Motor neuron (in vitro differentiated cells): Measurements from ENCODE around the gene MSX1. TPM values are rescaled to one million over a fixed set of nuclear protein-coding genes. Genes with fewer than 3 reads are reported as not detected.

ENCODE experiments used
- ATAC-seq, 8 experiments: fragments of 200-7000 bp; cut with Tn5 transposase; replicated peaks in 6 of 8; 2 replicates each; pipeline ENCODE4 v1.8.0; 2021; ENCODE audit warnings: mild to moderate bottlenecking in 8 of 8, moderate library complexity in 8 of 8
- H3K27ac ChIP-seq, 2 donors: fragments of 250-450 bp; sonication (Bioruptor Pico); 2 replicates each; pipeline ENCODE4 v1.9.0; 2021; ENCODE audit warnings: antibody characterized with exemption in 2 of 2, mild to moderate bottlenecking in 2 of 2, moderate library complexity in 1 of 2
- H3K4me1 ChIP-seq, 2 donors: fragments of 250-450 bp; sonication (Bioruptor Pico); replicated peaks in 1 of 2; 2 replicates each; pipeline ENCODE4 v1.6.1; 2021; ENCODE audit warnings: antibody characterized with exemption in 2 of 2, mild to moderate bottlenecking in 2 of 2, moderate library complexity in 1 of 2
- H3K4me3 ChIP-seq, 5 donors: fragments of 250-450 bp; sonication (Bioruptor Pico); 2 replicates each; pipeline ENCODE4 v1.9.0; 2021; ENCODE audit warnings: antibody characterized with exemption in 5 of 5, mild to moderate bottlenecking in 5 of 5, moderate library complexity in 4 of 5
- WGBS, 10 experiments: fragments of 450-650 bp; shearing (Covaris generic); methylation state at CpG; one replicate each; pipeline ENCODE4 v1.0.0; 2022; 5-methylcytosine and 5-hydroxymethylcytosine counted together
- in situ Hi-C, 9 experiments: fragments of 400-800 bp; cut with MboI; loops; one replicate each; pipeline ENCODE4 v1.15.0; 2021; ENCODE audit warnings: low sequenced_read_pairs in 9 of 9, low pct_unique_long_range_greater_than_20kb in 2 of 9; ENCODE audit not compliant: unreplicated experiment in 9 of 9
- total RNA-seq, 8 experiments: library from RNA; unstranded; fragments of 300-600 nt; gene quantifications; 2 replicates each; pipeline versions ENCODE4 v1.2.3 to v1.2.4, GENCODE V29; 2022

The MSX1 gene
- total RNA-seq, 8 experiments from 2014 or later = 1.1 to 52.3 (median 5.0) TPM

DNA sequence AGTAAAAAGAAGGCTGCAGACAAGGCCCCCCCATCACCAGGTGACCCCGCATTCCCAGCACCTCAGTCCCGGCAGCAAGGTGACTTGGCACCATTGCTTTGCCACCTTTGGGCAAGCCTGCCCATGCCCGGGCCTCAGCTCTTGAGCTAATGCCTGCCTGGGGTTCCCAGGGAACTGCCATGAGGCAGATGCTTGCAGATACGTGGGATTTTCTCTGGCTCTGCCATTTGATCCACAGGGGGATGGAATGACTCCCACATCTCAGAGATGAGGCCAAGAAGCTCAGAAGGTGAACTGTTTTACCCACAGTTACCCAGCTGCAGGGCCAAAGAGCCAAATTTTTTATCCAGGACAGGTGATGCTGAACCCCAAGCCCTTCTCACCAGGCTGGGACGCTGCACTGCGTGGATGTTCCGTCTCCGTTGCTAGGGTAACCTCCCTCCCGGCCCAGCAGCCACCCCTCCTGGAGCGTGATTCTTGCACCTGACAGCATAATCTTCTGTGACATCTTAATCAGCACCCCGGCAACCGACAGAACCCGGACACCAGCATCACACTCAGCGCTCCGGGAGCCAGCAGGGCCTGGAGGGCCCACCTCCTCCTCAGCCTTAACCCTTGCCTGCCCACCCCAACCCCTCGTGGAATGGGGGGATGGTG is 15.7 kb upstream of the MSX1 start:
- peak in 5 of 8 experiments; percentile 89 to 97 (median 93) for ATAC-seq
- in situ Hi-C loops = no loop called here
- Histone ChIP-seq H3K4me1 (peaks cover 12 to 21% of the 10 kb centered on the region in 2 donors), H3K27ac (no peak overlapping the region), H3K4me3 (no peak overlapping the region)
- WGBS, 10 experiments = 0 to 100% (median 39%) methylated on average over 1 to 5 of the region's 16 CpGs; no CpG with 5 or more reads in 4 of the 10 experiments

DNA sequence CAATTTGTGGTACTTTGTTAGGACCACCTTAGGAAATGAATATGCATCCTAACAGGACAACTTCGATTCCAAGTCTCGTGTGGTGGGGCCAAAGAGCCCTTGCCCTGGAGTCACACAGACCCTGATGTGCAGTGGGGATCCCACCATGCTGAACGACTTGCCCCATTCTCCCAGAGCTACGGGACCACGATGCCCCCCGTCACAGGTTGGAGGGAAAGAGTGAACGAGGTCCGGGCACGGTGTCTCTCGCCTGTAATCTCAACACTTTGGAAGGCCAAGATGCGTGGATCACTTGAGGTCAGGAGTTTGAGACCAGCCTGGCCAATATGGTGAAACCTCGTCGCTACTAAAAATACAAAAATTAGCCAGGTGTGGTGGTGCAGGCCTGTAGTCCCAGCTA is 14.4 kb upstream of the MSX1 start:
- Histone ChIP-seq H3K27ac (no peak overlapping the region), H3K4me3 (no peak overlapping the region), H3K4me1 (peaks cover 6 to 17% of the 10 kb centered on the region in 2 donors)
- WGBS, 10 experiments = 80 to 100% (median 98%) methylated on average over 1 to 6 of the region's 13 CpGs; no CpG with 5 or more reads in 4 of the 10 experiments
- no peak for ATAC-seq
- in situ Hi-C loops = no loop called here

- in situ Hi-C loops = no loop called here
- Histone ChIP-seq H3K27ac (no peak overlapping the region), H3K4me1 (peaks cover 6 to 16% of the 10 kb centered on the region in 2 donors), H3K4me3 (no peak overlapping the region)
- no peak for ATAC-seq
- 0 to 80% (median 52%) methylated on average over 1 to 2 of the region's 7 CpGs; no CpG with 5 or more reads in 6 of the 10 experiments for WGBS, 10 experiments
These were observed 12.5 kb upstream of the MSX1 start for GRCh38 chr4:4847011-4847410.

DNA sequence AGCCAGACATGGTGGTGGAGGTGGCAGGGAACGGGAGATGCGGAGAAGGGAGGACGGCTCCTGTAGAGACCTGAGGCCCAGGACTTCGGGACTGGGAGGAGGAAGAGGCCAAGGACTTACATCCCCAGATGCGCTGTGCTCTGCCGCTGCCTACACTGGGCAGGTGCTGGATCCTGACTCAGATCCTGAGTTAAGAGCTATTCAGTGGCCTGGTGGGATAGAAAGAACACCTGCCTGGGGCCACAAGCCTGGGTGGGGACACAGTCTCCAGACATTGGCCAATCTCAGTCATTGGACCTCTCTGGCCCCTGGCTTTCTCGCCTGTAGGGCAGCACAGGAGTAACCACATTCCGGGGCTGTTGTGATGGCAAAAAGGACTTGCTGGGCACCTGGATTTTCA is 10.9 kb upstream of the MSX1 start:
- H3K27ac ChIP-seq = no peak overlapping the region
- peaks cover 11 to 19% of the 10 kb centered on the region in 2 donors for H3K4me1 ChIP-seq
- WGBS, 10 experiments = 60 to 95% (median 80%) methylated on average over 1 to 6 of the region's 8 CpGs; no CpG with 5 or more reads in 3 of the 10 experiments
- in situ Hi-C loops = no loop called here
- no peak overlapping the region for H3K4me3 ChIP-seq
- no peak for ATAC-seq

- Histone ChIP-seq H3K4me3 (no peak overlapping the region), H3K4me1 (peaks cover 6 to 15% of the 10 kb centered on the region in 2 donors), H3K27ac (no peak overlapping the region)
- in situ Hi-C loops = no loop called here
- WGBS, 10 experiments = 60 to 94% (median 86%) methylated on average over 1 to 3 of the region's 3 CpGs; no CpG with 5 or more reads in 7 of the 10 experiments
- no peak for ATAC-seq
These were observed 10.4 kb upstream of the MSX1 start for GRCh38 chr4:4849106-4849505.

GRCh38 chr4:4849524-4850193 is 9.8 kb upstream of the MSX1 start:
- 67 to 100% (median 85%) methylated on average over 2 to 6 of the region's 9 CpGs; no CpG with 5 or more reads in 2 of the 10 experiments for WGBS, 10 experiments
- in situ Hi-C loops = loop anchor here in 1 of 9 experiments (25.0 kb wide), 2 partner anchors 162 to 362 kb away; no protein-coding TSS in a partner anchor
- Histone ChIP-seq H3K4me3 (no peak overlapping the region), H3K27ac (no peak overlapping the region), H3K4me1 (peaks cover 4 to 16% of the 10 kb centered on the region in 2 donors)
- ATAC-seq = no peak

DNA sequence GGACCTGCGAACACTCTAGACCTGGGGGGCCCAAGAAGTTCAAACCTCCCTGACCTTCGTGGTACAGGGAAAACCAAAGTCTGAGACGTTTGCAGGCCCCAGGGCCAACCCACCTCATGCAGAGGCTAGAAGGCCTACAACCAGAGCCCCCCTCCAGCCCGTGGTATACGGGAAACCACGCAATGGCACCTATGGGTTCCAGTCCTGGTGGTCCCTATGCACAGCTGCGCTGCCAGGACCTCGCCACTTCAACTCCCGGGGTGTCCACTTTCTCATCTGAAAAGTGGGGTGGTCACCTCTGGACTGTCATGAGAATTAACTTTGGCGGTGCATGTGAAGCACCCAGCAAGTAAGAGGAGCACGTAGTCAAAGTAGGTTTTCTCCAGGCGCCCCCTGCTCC is 8.4 kb upstream of the MSX1 start:
- Histone ChIP-seq H3K4me1 (peaks cover 9 to 19% of the 10 kb centered on the region in 2 donors), H3K4me3 (no peak overlapping the region), H3K27ac (no peak overlapping the region)
- in situ Hi-C loops = loop anchor here in 1 of 9 experiments (25.0 kb wide), 2 partner anchors 164 to 364 kb away; no protein-coding TSS in a partner anchor
- no peak for ATAC-seq
- 94 to 100% (median 100%) methylated on average over 1 to 9 of the region's 12 CpGs; no CpG with 5 or more reads in 5 of the 10 experiments for WGBS, 10 experiments

GRCh38 chr4:4851906-4852305 is 7.6 kb upstream of the MSX1 start:
- no CpG with 5 or more reads among the region's 7 CpGs for WGBS, 10 experiments
- no peak for ATAC-seq
- in situ Hi-C loops = loop anchor here in 1 of 9 experiments (25.0 kb wide), 2 partner anchors 165 to 365 kb away; no protein-coding TSS in a partner anchor
- Histone ChIP-seq H3K4me1 (peaks cover 16 to 19% of the 10 kb centered on the region in 2 donors), H3K4me3 (no peak overlapping the region), H3K27ac (no peak overlapping the region)

GRCh38 chr4:4852591-4853362 is 6.7 kb upstream of the MSX1 start:
- Histone ChIP-seq H3K27ac (no peak overlapping the region), H3K4me3 (no peak overlapping the region), H3K4me1 (peaks cover 16 to 19% of the 10 kb centered on the region in 2 donors)
- in situ Hi-C loops = loop anchor here in 1 of 9 experiments (25.0 kb wide), 2 partner anchors 165 to 365 kb away; no protein-coding TSS in a partner anchor
- WGBS, 10 experiments = 0 to 39% (median 18%) methylated on average over 2 to 10 of the region's 42 CpGs; no CpG with 5 or more reads in 4 of the 10 experiments
- peak; percentile 83 to 96 (median 90) for ATAC-seq

DNA sequence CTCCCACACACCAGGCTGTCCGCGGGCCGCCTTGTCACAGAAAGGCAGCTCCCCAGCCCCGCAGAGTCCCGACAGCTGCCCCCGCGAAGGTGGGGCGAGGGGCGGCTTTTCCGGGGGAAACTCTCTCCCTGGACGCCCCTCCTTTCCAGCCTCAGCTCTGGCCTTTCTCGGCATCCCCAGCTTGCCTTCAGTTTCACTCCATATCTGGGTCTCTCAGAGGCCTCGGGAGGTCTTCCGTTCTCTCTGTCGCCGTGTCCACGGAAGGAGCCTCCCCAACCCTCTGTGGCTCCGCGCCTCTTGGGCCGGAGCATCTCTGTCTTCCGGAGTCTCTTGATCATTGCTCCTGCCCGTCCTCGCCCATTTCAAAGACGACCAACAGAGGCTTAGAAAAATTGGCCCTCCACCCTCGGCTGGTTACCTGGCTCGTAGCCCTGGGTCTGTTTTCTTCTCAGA is 6.1 kb upstream of the MSX1 start:
- H3K27ac ChIP-seq = no peak overlapping the region
- 2 to 69% (median 20%) methylated on average over 2 to 9 of the region's 26 CpGs; no CpG with 5 or more reads in 3 of the 10 experiments for WGBS, 10 experiments
- no peak overlapping the region for H3K4me3 ChIP-seq
- ATAC-seq = peak in 2 of 8 experiments; percentile 9 to 25
- peaks cover 16 to 19% of the 10 kb centered on the region in 2 donors for H3K4me1 ChIP-seq
- in situ Hi-C loops = loop anchor here in 1 of 9 experiments (25.0 kb wide), 2 partner anchors 166 to 366 kb away; no protein-coding TSS in a partner anchor

GRCh38 chr4:4853921-4854648 is 5.4 kb upstream of the MSX1 start:
- ATAC-seq = no peak
- in situ Hi-C loops = loop anchor here in 1 of 9 experiments (25.0 kb wide), 2 partner anchors 167 to 367 kb away; no protein-coding TSS in a partner anchor
- Histone ChIP-seq H3K4me3 (no peak overlapping the region), H3K4me1 (peaks cover 16 to 19% of the 10 kb centered on the region in 2 donors), H3K27ac (no peak overlapping the region)
- 33 to 94% (median 58%) methylated on average over 1 to 22 of the region's 24 CpGs; no CpG with 5 or more reads in 3 of the 10 experiments for WGBS, 10 experiments
